Large intestine (tissue), 3 donors: ENCODE measurements around the gene SMYD3. TPM values are rescaled to one million over a fixed set of nuclear protein-coding genes. Genes with fewer than 3 reads are reported as not detected.

Source experiments
- DNase-seq, 2 donors: peaks; one replicate each; pipeline versions ENCODE4 v3.0.0 to v3.0.0-alpha.2; 2013
- H3K27ac ChIP-seq: one replicate; pipeline ENCODE4 v1.5.1; 2013; ENCODE audit warnings: low read length
- H3K27me3 ChIP-seq: 2 replicates; pipeline ENCODE4 v1.6.1; 2013; ENCODE audit warnings: low read length; ENCODE audit not compliant: control insufficient read depth, insufficient read depth
- H3K36me3 ChIP-seq: 2 replicates; pipeline ENCODE4 v1.6.1; 2013; ENCODE audit warnings: low read length; ENCODE audit not compliant: control insufficient read depth, insufficient read depth
- H3K4me1 ChIP-seq: one replicate; pipeline ENCODE4 v1.6.1; 2013; ENCODE audit warnings: low read length; ENCODE audit not compliant: control insufficient read depth, insufficient read depth
- H3K4me3 ChIP-seq: one replicate; pipeline ENCODE4 v1.5.1; 2013; ENCODE audit warnings: low read length
- H3K9me3 ChIP-seq: one replicate; pipeline ENCODE4 v1.6.1; 2013; ENCODE audit warnings: mild to moderate bottlenecking, low read depth, low read length, moderate library complexity; ENCODE audit not compliant: control insufficient read depth
- WGBS: methylation state at CpG from one replicate; pipeline ENCODE4 v1.1.5; 2013; ENCODE audit warnings: low lambda C conversion rate; ENCODE audit not compliant: insufficient coverage; 5-methylcytosine and 5-hydroxymethylcytosine counted together
- polyA plus RNA-seq: library from polyadenylated mRNA; unstranded; fragments of 120-200 nt; gene quantifications from one replicate; pipeline ENCODE4 v1.2.1, GENCODE V29; 2013

SMYD3 gene
- polyA plus RNA-seq, 1 donor, result 12.0 TPM

DNA sequence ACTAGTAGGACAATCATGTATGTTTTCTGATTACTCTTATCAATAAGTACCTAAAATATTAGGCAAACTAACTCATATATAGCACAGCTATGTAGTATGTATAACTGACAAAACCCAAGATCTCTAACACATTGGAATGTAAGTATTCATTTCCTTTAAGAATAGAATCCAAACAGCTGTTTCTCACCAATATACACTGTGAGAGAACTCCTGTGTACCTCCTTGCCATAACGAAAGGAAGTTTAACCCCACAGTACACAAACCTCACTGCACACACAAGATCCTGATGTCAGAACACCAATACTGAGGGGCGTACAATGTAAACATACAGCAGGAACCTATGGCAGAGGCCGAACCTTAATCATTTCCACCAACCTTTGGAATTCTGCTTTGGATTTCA is 113.0 kb downstream of the SMYD3 start:
- no peak overlapping the region for H3K4me3 ChIP-seq
- H3K4me1 ChIP-seq, result no peaks in the 10 kb centered on the region
- H3K9me3 ChIP-seq, result peaks cover 10% of the 10 kb centered on the region
- 25% methylated on average over 2 of the region's 3 CpGs for WGBS
- H3K36me3 ChIP-seq, result no peaks in the 10 kb centered on the region
- no peak overlapping the region for H3K27ac ChIP-seq
- no peak for DNase-seq
- no peaks in the 10 kb centered on the region for H3K27me3 ChIP-seq

- H3K9me3 ChIP-seq, result peaks cover 10% of the 10 kb centered on the region
- WGBS, result 84% methylated on average over 2 of the region's 5 CpGs
- H3K4me3 ChIP-seq, result no peak overlapping the region
- H3K27me3 ChIP-seq, result no peaks in the 10 kb centered on the region
- H3K36me3 ChIP-seq, result no peaks in the 10 kb centered on the region
- no peak for DNase-seq
- no peak overlapping the region for H3K27ac ChIP-seq
- H3K4me1 ChIP-seq, result no peaks in the 10 kb centered on the region
Measured at GRCh38 chr1:246390855-246391254, 116.2 kb downstream of the SMYD3 start.

DNA sequence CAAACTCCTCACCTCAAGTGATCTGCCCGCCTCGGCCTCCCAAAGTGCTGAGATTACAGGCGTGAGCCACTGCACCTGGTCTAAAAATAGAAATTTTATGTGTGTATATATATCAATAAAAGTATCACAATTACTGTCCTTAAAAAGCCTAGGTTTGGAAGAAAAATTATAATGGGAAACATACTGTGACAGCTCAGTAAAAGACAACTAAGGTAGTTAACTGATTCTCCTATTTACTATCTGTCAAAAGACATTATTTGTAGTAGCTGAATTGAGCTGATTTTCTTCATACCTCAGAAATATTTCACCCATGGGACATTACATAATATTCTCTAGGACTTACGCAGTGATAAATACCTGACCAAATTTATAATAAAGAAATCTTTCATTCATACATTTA is 122.5 kb downstream of the SMYD3 start:
- H3K27ac ChIP-seq, result no peak overlapping the region
- no peaks in the 10 kb centered on the region for H3K4me1 ChIP-seq
- H3K27me3 ChIP-seq, result no peaks in the 10 kb centered on the region
- no peak for DNase-seq
- H3K9me3 ChIP-seq, result no peaks in the 10 kb centered on the region
- H3K36me3 ChIP-seq, result no peaks in the 10 kb centered on the region
- no CpG with 5 or more reads among the region's 4 CpGs for WGBS
- no peak overlapping the region for H3K4me3 ChIP-seq

DNA sequence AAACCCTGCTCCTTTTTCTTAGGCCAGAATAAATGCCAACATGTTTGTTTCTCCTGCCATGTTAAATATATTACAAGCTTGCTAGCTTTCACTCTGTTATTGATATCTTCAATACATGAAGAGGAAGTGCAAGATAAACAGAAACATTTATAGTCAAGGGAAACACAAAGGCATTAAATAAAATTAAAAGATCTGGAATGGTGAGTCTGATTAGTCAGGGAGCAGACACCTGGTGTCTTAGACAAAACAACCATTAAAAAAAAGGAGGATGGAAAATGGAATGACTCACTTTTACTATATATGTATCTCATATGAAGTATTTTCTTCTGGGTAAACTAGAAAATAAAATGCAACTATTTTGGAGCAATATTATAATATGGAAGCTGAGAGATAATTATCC is 123.3 kb downstream of the SMYD3 start:
- Histone ChIP-seq H3K9me3 (no peaks in the 10 kb centered on the region), H3K27ac (no peak overlapping the region), H3K4me3 (no peak overlapping the region), H3K27me3 (no peaks in the 10 kb centered on the region), H3K36me3 (no peaks in the 10 kb centered on the region), H3K4me1 (no peaks in the 10 kb centered on the region)
- no peak for DNase-seq

GRCh38 chr1:246383239-246383589 is 123.9 kb downstream of the SMYD3 start:
- no peak for DNase-seq
- WGBS, result no CpG with 5 or more reads among the region's 1 CpG

GRCh38 chr1:246382589-246383238 is 124.4 kb downstream of the SMYD3 start:
- H3K27me3 ChIP-seq, result no peaks in the 10 kb centered on the region
- no peak for DNase-seq
- no peak overlapping the region for H3K4me3 ChIP-seq
- no peak overlapping the region for H3K27ac ChIP-seq
- WGBS, result no CpG with 5 or more reads among the region's 3 CpGs
- no peaks in the 10 kb centered on the region for H3K4me1 ChIP-seq
- no peaks in the 10 kb centered on the region for H3K9me3 ChIP-seq
- H3K36me3 ChIP-seq, result no peaks in the 10 kb centered on the region

More at GRCh38 chr1:246383239-246383589, 123.9 kb downstream of the SMYD3 start:
- H3K4me1 ChIP-seq, result no peaks in the 10 kb centered on the region
- no peaks in the 10 kb centered on the region for H3K9me3 ChIP-seq
- H3K36me3 ChIP-seq, result no peaks in the 10 kb centered on the region
- no peaks in the 10 kb centered on the region for H3K27me3 ChIP-seq
- no peak overlapping the region for H3K27ac ChIP-seq
- H3K4me3 ChIP-seq, result no peak overlapping the region

- no peaks in the 10 kb centered on the region for H3K9me3 ChIP-seq
- DNase-seq, result no peak
Measured at GRCh38 chr1:246381452-246381851, 125.6 kb downstream of the SMYD3 start.

GRCh38 chr1:246377625-246378153 is 129.4 kb downstream of the SMYD3 start:
- Histone ChIP-seq H3K4me3 (no peak overlapping the region), H3K27ac (no peak overlapping the region), H3K9me3 (no peaks in the 10 kb centered on the region), H3K4me1 (no peaks in the 10 kb centered on the region), H3K36me3 (no peaks in the 10 kb centered on the region), H3K27me3 (no peaks in the 10 kb centered on the region)
- WGBS, result 78% methylated on average over 1 of the region's 5 CpGs
- no peak for DNase-seq

More at GRCh38 chr1:246381452-246381851, 125.6 kb downstream of the SMYD3 start:
- Histone ChIP-seq H3K36me3 (no peaks in the 10 kb centered on the region), H3K4me1 (no peaks in the 10 kb centered on the region), H3K4me3 (no peak overlapping the region), H3K27me3 (no peaks in the 10 kb centered on the region), H3K27ac (no peak overlapping the region)
- WGBS, result 100% methylated on average over 2 of the region's 5 CpGs

GRCh38 chr1:246373828-246374569 is 133.1 kb downstream of the SMYD3 start:
- Histone ChIP-seq H3K27ac (no peak overlapping the region), H3K4me3 (no peak overlapping the region), H3K9me3 (no peaks in the 10 kb centered on the region), H3K36me3 (no peaks in the 10 kb centered on the region), H3K4me1 (no peaks in the 10 kb centered on the region), H3K27me3 (no peaks in the 10 kb centered on the region)
- WGBS, result 100% methylated on average over 2 of the region's 6 CpGs
- no peak for DNase-seq

DNA sequence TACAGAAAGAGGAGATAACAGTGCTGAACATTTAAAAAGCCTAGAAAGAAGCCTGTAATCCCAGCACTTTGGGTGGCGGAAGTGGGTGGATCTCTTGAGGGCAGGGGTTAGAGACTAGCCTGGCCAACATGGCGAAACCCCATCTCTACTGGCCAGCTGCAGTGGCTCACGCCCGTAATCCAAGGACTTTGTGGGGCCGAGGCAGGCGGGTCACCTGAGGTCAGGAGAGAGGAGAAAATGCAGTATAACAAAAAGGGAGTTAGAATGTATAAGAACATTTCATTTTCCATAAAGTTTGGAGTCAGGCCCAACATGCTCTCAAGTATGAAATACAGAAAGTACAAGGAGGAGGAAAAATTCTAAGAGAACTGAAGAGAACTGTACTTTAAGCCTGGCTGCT is 134.5 kb downstream of the SMYD3 start:
- no peak overlapping the region for H3K27ac ChIP-seq
- H3K27me3 ChIP-seq, result no peaks in the 10 kb centered on the region
- no peak overlapping the region for H3K4me3 ChIP-seq
- no peaks in the 10 kb centered on the region for H3K36me3 ChIP-seq
- H3K9me3 ChIP-seq, result no peaks in the 10 kb centered on the region
- no CpG with 5 or more reads among the region's 6 CpGs for WGBS
- H3K4me1 ChIP-seq, result no peaks in the 10 kb centered on the region
- DNase-seq, result no peak
